ENCODE measurements around the gene PARVB.
"Not testable (repeated sequence)": the region's sequence is repeated elsewhere in the genome, so short reads cannot be mapped to it uniquely, and the experiment has no call there.

PARVB gene

GRCh38 chr22:43998679-43999264 is 25.3 kb upstream of the PARVB start:
- no peak for DNase-seq (ENCODE audit: low spot score)

GRCh38 chr22:43999378-43999777 is 24.7 kb upstream of the PARVB start:
- no peak for DNase-seq (ENCODE audit: low spot score)

DNA sequence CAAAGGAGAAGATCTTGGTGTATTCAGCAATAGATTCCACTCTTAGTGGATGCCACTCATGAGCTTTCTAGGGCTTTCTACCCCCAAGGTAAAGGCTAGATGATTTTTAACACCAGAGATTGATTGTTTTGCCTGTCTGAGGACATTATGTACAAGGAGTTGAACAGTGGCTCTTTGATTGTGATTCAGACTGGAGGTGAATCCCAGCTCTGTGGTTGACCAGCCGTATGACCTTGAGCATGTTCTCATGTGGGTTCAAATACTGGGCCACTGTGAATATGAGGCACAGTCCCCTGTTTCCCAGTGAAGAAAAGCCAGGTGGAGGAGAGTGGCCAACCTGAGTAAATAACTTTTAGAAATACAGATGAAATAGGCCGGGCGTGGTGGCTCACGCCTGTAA is 24.0 kb upstream of the PARVB start:
- DNase-seq (ENCODE audit: low spot score): no peak

GRCh38 chr22:44001521-44001920 is 22.6 kb upstream of the PARVB start:
- DNase-seq (ENCODE audit: low spot score): no peak

DNA sequence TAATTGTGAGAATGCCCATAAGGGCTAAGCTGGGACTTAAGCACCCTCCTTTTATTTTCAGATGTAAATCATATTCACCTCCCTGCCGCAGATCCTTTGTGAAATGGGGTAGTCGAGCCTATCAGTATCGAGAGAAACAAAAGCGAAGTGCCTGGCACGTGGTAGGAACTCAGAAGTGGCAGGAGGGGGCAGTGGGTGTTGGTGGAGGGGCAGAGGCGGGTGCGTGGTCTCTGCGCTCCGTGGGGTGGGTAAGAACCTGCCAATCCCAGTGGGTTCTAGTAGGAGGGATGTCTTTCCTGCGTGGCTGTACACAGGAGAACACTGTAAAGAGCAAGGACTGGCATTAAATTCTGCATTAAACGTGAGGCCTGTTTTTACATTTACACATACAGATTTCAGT is 21.8 kb upstream of the PARVB start:
- DNase-seq (ENCODE audit: low spot score): no peak

GRCh38 chr22:44002997-44003396 is 21.1 kb upstream of the PARVB start:
- DNase-seq (ENCODE audit: low spot score): no peak

- DNase-seq (ENCODE audit: low spot score): no peak
Observed at GRCh38 chr22:44003405-44004103, 20.5 kb upstream of the PARVB start.

GRCh38 chr22:44004104-44004460 is 20.0 kb upstream of the PARVB start:
- DNase-seq (ENCODE audit: low spot score): no peak

- no peak for DNase-seq (ENCODE audit: low spot score)
Observed at GRCh38 chr22:44005524-44005923, 18.6 kb upstream of the PARVB start.

DNA sequence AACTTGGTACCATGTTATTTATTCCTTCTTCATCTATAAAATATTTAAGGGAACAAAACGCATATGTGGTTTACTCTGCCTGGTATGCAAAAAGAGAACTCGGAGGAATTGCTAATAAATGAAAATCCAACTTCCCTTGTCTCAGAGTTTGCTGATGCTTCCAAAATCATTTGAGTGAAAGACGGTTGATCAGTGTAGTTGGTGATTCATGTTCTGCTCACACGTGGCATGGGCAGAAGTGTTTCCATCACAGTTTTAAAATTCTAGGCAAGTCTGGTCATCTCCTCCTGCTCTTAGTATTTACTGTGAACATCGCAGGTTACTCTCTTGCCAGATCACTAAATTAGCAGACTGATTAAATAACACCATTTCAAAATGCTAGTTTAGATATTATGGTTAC is 11.9 kb upstream of the PARVB start:
- DNase-seq (ENCODE audit: low spot score): no peak

GRCh38 chr22:44012591-44012990 is 11.5 kb upstream of the PARVB start:
- DNase-seq (ENCODE audit: low spot score): no peak

GRCh38 chr22:44014241-44014640 is 9.9 kb upstream of the PARVB start:
- DNase-seq (ENCODE audit: low spot score): no peak

- DNase-seq (ENCODE audit: low spot score): not testable (repeated sequence)
Observed at GRCh38 chr22:44016586-44016985, 7.5 kb upstream of the PARVB start.

DNA sequence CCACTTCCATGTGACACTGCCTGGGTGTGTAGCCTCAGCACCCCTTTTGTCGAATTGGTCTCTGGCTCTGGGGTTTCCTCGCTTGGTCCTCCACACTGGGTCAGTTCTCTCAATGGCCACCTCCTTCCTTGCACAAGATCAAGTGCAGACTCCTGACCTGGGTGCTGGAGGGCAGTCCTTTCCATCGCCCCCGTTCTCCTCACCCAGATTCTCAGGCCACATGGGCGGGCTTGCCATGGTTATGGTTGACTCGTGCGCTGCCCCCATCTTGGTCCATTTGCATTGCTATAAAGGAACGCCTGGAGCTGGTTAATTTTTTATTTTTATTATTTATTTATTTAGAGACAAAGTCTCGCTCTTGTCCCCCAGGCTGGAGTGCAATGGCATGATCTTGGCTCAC is 5.5 kb upstream of the PARVB start:
- DNase-seq (ENCODE audit: low spot score): no peak

DNA sequence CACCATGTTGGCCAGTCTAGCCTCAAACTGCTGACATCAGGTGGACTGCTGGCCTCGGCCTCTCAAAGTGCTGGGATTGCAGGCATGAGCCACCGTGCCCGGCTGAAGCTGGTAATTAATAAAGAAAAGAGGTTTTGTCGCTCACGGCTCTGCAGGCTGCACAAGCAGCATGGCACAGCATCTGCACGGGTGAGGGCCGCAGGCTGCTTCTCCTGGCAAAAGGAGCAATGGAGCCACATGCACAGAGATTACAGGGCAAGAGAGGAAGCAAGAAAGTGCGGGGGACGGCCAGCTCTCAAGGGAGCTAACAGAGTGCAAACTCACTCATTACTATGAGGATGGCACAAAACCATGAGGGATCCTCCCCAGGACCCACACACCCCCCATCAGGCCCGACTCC is 4.7 kb upstream of the PARVB start:
- no peak for DNase-seq (ENCODE audit: low spot score)

DNA sequence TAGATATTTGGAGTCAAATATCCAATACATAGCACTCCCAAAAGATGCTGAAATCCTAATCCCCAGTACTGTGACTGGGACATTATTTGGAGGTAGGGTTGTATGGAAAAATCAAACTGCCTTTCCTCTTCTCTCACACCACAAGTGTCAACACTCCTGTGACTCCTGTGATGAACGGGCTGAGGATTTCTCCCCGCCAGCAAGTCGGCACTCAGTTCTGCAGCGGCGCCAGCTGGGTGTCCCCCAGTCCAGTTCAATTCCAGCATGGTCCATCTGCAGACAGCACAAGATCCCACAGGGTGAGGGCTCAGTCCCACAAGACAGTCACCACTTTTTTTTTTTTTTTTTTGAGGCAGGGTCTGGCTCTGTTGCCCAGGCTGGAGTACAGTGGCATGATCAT is 4.3 kb upstream of the PARVB start:
- peak; percentile 34 for DNase-seq (ENCODE audit: low spot score)

- DNase-seq (ENCODE audit: low spot score): no peak
Observed at GRCh38 chr22:44020981-44021380, 3.1 kb upstream of the PARVB start.

DNA sequence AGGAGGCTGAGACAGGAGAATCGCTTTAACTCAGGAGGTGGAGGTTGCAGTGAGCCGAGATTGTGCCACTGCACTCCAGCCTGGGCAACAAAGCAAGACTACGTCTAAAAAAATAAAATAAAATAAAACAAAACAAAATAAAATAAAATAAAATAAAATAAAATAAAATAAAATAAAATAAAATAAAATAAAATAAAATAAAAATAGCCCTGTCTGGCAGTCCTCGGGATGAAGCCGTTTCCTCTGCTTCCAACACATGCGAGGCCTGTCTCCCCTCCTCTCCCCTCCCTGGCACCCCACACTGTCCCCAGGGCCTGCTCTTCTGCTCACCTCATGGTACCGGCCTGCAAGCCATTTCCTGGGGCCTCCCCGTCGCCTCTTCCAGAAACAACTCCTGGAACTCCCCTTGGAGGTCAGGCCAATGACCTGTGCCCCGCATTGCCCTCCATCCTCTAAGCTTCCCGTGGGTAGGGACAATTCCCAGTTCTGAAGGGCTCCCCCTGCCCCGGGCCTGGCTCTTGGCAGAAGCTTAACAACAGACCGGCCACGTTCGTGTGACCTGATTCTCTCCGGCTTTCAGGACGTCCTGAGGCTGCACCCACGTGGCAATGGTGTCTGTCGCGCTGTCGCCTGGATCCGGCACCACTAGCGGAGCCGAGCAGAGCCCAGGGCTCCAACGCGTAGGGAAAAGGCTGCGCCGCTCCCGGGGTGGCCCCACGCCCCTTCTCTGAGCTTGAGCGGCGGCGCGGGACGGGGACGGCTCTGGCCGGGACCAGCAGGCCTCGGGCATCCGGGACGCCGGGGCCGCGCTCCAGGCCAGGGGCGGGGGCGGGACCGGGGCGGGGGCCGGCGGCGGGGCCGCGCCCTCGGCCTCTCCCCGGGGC is 456 bp upstream of the PARVB start:
- DNase-seq (ENCODE audit: low spot score): peak; percentile 91

DNA sequence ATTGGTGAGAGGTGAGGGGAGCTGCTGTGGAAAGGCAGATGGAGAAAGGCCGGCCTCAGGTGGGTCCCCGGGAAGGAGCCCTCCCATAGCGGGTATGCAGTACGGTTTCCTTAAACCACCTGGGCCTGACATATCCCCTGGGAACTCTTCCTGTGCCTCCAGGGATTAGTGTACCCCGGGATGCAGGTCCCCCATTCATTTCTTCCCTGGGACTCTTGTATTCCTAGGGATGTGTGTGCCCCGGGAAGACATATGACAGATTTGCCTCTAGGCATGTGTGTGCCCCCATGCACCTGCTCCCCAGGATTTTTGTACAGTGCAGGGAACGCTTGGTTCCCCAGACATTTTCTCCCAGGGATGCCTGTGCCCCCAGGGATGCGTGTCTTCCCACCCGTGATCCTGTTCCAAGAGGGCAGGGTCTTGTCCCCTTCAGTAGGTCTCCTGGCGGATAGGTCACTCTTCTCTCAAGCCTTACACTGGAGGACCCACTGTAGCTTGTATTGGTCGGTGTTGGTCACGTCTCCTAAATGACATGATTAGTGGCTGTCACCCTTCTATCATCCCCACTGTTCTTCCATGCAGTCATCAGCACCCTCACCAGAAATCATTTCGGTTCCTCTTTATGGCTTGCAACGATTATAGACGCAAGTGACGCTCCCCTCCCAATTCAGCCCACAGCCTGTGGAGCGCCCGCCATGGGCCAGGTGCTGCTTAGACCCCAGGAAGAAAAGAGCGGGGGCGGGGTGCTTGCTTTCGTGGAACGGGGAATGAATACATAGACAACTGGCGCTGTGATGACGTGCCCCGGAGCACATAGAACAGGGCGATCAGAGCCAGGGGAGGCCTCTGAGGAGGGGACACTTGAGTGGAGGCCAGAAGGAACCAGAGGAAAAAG is 1.3 kb downstream of the PARVB start:
- DNase-seq (ENCODE audit: low spot score): no peak

DNA sequence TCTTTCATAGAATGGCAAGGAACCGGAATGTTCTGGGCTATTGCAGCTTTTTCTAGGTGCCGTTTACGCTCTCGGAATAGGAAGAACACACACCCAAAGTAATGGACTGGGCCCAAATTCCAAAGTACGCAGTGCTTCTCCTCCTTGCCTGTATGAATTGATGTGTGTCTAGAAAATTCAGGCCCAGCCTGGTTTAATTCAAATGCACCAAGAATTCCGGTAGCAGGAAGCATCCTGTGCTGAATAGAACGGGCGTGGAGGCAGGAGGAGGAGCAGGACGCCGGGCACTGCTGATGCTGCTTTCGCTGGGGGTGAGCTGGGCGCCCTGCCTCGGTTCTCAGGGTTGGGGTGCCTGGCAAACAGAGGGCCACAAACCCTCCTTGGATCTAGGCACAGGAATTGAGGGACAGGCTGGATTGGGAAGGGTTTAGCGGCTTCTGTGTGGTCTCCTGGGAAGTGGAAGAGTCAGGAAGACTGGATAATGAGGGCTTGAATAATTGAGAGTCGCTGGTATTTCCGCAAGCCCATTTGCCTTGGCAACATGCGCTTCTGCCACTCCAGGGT is 2.0 kb downstream of the PARVB start:
- peak; percentile 64 for DNase-seq (ENCODE audit: low spot score)

GRCh38 chr22:44026630-44027511 is 2.8 kb downstream of the PARVB start:
- DNase-seq (ENCODE audit: low spot score): peak; percentile 89

Measured in GM03348 (cell line).